ENCODE data around the gene DRC1.
"Not testable (repeated sequence)": the region's sequence is repeated elsewhere in the genome, so short reads cannot be mapped to it uniquely, and the experiment has no call there.

DRC1 gene

DNA sequence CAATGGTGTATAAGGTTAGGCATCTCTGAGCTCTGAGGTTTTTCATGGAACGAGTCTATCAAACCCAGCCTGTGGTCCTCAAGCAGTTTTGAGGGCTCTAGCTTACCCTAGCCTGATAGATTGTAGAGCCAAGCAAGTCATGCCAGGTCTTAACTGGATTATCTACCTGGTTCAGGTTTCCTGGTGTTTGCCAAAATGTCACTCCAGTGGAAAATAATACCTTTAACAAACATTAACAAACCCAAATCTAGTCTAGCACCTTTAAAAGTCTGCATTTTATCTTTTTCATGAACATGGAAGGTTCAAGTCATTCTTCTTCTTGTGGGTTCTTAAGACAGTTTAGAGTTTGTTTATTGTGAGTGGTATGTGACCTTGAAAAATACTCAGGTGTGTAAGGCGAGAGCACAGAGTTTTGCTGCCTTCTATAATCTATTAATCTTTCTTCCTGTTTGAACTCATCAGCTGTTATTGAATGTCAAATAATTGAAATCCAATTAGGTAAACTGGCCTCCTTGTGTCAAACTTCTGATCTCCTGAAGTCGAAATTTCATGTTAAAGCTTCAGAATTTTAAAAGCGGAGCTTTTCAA lies 41.7 kb upstream of the DRC1 start:
- no peak for DNase-seq (ENCODE audit: low spot score)
- ChIA-PET CTCF (no interaction called here), POLR2A (ENCODE audit: low non-redundant PET) (no interaction called here)
- H3K27ac ChIP-seq: no peak overlapping the region
- TF ChIP-seq, protein P1, sequence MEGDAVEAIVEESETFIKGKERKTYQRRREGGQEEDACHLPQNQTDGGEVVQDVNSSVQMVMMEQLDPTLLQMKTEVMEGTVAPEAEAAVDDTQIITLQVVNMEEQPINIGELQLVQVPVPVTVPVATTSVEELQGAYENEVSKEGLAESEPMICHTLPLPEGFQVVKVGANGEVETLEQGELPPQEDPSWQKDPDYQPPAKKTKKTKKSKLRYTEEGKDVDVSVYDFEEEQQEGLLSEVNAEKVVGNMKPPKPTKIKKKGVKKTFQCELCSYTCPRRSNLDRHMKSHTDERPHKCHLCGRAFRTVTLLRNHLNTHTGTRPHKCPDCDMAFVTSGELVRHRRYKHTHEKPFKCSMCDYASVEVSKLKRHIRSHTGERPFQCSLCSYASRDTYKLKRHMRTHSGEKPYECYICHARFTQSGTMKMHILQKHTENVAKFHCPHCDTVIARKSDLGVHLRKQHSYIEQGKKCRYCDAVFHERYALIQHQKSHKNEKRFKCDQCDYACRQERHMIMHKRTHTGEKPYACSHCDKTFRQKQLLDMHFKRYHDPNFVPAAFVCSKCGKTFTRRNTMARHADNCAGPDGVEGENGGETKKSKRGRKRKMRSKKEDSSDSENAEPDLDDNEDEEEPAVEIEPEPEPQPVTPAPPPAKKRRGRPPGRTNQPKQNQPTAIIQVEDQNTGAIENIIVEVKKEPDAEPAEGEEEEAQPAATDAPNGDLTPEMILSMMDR (conservative IDR thresholded peaks at IDR 0.05; ENCODE audit: low read depth): no peak

DNA sequence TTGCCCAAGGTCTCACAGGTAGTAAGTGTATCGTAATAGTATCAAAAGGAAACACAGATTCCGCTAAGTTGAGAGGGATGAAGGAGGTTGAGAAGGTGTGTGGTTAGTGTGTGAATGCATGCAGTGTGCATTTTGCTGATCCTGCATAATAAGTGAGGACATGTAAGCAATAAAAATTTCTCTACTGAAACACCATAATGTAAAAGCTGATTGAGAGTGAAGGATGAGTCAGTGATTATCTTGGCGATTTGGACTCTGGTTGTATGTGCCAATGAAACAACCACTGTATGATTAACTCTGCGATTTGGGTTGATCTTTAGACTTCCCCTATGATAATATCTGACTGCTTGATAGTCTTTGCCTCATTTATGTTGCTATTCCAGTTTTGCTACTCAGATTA lies 38.4 kb upstream of the DRC1 start:
- ChIA-PET CTCF (no interaction called here), POLR2A (ENCODE audit: low non-redundant PET) (no interaction called here)
- TF ChIP-seq, protein P1 (conservative IDR thresholded peaks at IDR 0.05; ENCODE audit: low read depth): no peak
- no peak for DNase-seq (ENCODE audit: low spot score)
- no peak overlapping the region for H3K27ac ChIP-seq

GRCh38 chr2:26363958-26364357 lies 37.8 kb upstream of the DRC1 start:
- POLR2A ChIA-PET (ENCODE audit: low non-redundant PET): no interaction called here
- no peak for DNase-seq (ENCODE audit: low spot score)
- TF ChIP-seq, protein P1 (conservative IDR thresholded peaks at IDR 0.05; ENCODE audit: low read depth): no peak
- H3K27ac ChIP-seq: no peak overlapping the region
- CTCF ChIA-PET: no interaction called here

GRCh38 chr2:26364669-26365068 lies 37.1 kb upstream of the DRC1 start:
- H3K27ac ChIP-seq: no peak overlapping the region
- TF ChIP-seq, protein P1 (conservative IDR thresholded peaks at IDR 0.05; ENCODE audit: low read depth): no peak
- ChIA-PET CTCF (no interaction called here), POLR2A (ENCODE audit: low non-redundant PET) (no interaction called here)
- DNase-seq (ENCODE audit: low spot score): no peak

DNA sequence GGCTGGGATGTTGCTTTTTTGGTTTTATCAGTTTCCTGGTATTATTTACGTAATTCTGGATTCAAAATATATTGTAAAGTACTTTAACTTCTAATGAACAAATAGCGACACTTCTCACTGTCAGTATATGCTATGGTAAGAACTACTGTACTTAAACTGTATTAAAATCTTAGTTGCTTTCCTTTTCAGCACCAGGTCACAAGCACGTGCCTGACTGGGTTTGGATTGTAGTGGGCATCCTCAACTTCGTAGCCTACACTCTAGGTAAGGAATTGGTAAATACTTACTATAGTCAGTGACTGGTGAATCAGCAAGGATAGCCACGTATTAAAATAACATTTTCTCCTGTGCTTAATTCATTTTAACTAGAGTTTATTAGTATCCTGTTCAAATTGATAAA lies 34.8 kb upstream of the DRC1 start:
- no peak for DNase-seq (ENCODE audit: low spot score)
- ChIA-PET POLR2A (ENCODE audit: low non-redundant PET) (no interaction called here), CTCF (no interaction called here)
- TF ChIP-seq, protein P1 (conservative IDR thresholded peaks at IDR 0.05; ENCODE audit: low read depth): no peak
- H3K27ac ChIP-seq: no peak overlapping the region

GRCh38 chr2:26369664-26370063 lies 32.1 kb upstream of the DRC1 start:
- POLR2A ChIA-PET (ENCODE audit: low non-redundant PET); H3K27ac ChIP-seq; DNase-seq (ENCODE audit: low spot score); CTCF ChIA-PET: not testable (repeated sequence)

GRCh38 chr2:26370909-26371308 lies 30.8 kb upstream of the DRC1 start:
- H3K27ac ChIP-seq; CTCF ChIA-PET; DNase-seq (ENCODE audit: low spot score); POLR2A ChIA-PET (ENCODE audit: low non-redundant PET): not testable (repeated sequence)

DNA sequence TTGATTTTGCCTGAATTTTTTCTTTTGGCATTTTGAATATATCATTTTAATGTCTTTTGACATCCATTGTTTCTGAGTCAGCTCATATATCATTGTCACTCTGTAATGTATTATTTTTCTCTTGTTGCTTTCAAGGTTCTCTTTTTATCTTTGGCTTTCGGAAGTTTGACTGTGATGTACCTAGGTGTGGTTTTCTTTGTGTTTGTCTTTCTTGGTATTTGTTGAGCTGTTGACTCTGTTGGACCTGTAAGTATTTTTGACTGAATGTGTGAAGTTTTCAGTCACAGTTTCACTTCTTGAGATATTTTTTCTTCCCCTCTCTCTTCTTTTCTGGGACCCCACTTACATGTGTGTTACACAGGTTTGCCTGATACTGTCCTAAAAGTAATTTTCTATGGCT lies 24.9 kb upstream of the DRC1 start:
- H3K27ac ChIP-seq: no peak overlapping the region
- TF ChIP-seq, protein P1 (conservative IDR thresholded peaks at IDR 0.05; ENCODE audit: low read depth): no peak
- ChIA-PET CTCF (interaction anchor here (0.7 kb wide), 1 partner anchor 19 kb away, joined by 3 read pairs; no protein-coding TSS in a partner anchor), POLR2A (ENCODE audit: low non-redundant PET) (no interaction called here)
- no peak for DNase-seq (ENCODE audit: low spot score)

All from RWPE1 (cell line).